ENCODE data around the gene ZNF385B.

ZNF385B gene

GRCh38 chr2:179825494-179825893 lies 35.9 kb downstream of the ZNF385B start:
- H3K4me3 ChIP-seq (ENCODE audit: low read length) = no peak overlapping the region
- no peak for TF ChIP-seq CTCF (IDR thresholded peaks at IDR 0.05; ENCODE audit: insufficient read depth, low read depth, low read length, missing control alignments)
- DNase-seq (ENCODE audit: low read depth) = no peak

DNA sequence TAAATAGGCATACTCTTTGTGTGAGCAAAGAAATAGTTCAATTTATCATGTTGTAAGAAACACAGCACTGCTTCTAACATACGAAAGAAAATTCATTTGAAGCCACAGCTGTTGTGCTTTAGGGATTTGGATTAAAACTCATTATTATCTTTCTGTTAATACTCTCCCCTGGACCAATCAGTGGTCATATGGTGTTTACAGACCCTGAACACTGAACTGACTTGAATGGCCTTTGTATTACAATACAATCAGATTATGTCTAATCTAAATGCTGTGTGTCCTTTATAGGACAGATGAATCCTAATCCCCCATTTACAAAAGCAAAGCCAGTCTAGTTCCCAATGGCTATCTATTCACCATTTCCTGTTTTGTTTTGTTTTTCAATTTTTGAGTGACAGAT lies 36.5 kb downstream of the ZNF385B start:
- no peak for TF ChIP-seq CTCF (IDR thresholded peaks at IDR 0.05; ENCODE audit: insufficient read depth, low read depth, low read length, missing control alignments)
- DNase-seq (ENCODE audit: low read depth) = no peak
- no peak overlapping the region for H3K4me3 ChIP-seq (ENCODE audit: low read length)

- no peak for DNase-seq (ENCODE audit: low read depth)
- TF ChIP-seq CTCF (IDR thresholded peaks at IDR 0.05; ENCODE audit: insufficient read depth, low read depth, low read length, missing control alignments) = no peak
- no peak overlapping the region for H3K4me3 ChIP-seq (ENCODE audit: low read length)
Observed at GRCh38 chr2:179822540-179822939, 38.9 kb downstream of the ZNF385B start.

DNA sequence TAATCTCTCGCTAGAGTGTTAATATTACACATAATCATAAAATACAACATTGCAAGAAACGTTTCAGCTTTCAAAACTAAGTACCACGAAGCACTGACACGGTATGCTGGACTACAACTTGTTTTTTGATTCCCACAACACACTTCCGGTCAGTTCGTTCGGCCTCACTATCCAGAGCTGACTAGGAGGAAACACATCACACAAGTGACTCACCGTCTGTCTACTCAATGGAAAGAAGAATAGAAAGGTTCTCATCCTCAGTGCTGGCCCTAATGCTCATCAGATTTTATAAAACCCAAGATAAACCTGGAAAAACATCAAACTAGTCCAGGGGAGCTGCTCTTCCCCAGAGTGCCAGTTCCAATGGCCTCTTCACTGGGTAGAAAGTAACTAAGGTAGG lies 42.9 kb downstream of the ZNF385B start:
- DNase-seq (ENCODE audit: low read depth) = peak; percentile 9
- no peak for TF ChIP-seq CTCF (IDR thresholded peaks at IDR 0.05; ENCODE audit: insufficient read depth, low read depth, low read length, missing control alignments)
- H3K4me3 ChIP-seq (ENCODE audit: low read length) = no peak overlapping the region

DNA sequence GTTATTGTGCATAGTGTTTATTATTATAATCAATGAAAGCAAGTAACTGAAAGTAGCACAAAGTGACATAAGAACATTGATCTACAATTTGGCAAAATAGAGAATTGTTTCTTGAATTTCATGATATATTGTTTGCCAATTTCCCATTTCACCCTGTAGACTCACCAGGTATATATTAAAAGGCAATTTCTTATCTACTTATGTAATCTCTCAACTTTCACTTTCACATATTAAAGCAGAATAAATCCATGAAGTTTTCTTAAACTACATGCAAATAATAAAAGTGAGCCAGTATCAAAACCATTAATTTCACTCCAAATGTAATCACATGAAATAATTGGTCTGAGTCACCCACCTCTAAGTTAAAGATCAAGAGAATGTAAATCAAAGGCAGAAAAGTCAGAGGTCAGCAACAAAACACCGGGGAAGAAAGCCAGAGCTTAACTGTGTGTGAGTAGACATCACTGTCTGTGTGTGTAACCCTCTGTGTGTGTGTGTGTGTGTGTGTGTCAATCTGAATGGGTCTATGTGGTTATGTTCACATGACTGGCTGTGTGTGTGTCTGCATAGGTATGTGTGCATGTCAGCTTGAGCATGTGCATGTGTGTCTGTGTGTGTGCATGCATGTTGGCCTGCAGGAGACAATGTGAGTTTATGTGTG lies 44.1 kb downstream of the ZNF385B start:
- H3K4me3 ChIP-seq (ENCODE audit: low read length) = no peak overlapping the region
- DNase-seq (ENCODE audit: low read depth) = no peak
- TF ChIP-seq CTCF (IDR thresholded peaks at IDR 0.05; ENCODE audit: insufficient read depth, low read depth, low read length, missing control alignments) = no peak

GRCh38 chr2:179814050-179814449 lies 47.4 kb downstream of the ZNF385B start:
- no peak for TF ChIP-seq CTCF (IDR thresholded peaks at IDR 0.05; ENCODE audit: insufficient read depth, low read depth, low read length, missing control alignments)
- DNase-seq (ENCODE audit: low read depth) = no peak
- no peak overlapping the region for H3K4me3 ChIP-seq (ENCODE audit: low read length)

- TF ChIP-seq CTCF (IDR thresholded peaks at IDR 0.05; ENCODE audit: insufficient read depth, low read depth, low read length, missing control alignments) = no peak
- peak; percentile 8 for DNase-seq (ENCODE audit: low read depth)
- H3K4me3 ChIP-seq (ENCODE audit: low read length) = no peak overlapping the region
Observed at GRCh38 chr2:179812501-179812900, 48.9 kb downstream of the ZNF385B start.
